HepG2 (cell line): ENCODE results near the gene ZNF416. TPM values are rescaled to one million over a fixed set of nuclear protein-coding genes. Genes with fewer than 3 reads are reported as not detected.

Experiments used
- ARID2 ChIP-seq: sonication (generic); formaldehyde crosslinking; IDR thresholded peaks from 2 replicates; pipeline ENCODE4 v1.8.1; 2022; ENCODE audit warnings: mild to moderate bottlenecking, missing genetic modification reagents, borderline replicate concordance
- FIP1L1 ChIP-seq: fragments of 200-400 bp; formaldehyde crosslinking; IDR thresholded peaks from 2 replicates; pipeline ENCODE4 v1.6.1; 2018; ENCODE audit warnings: low read depth, mild to moderate bottlenecking, low read length, moderate library complexity, borderline replicate concordance; ENCODE audit not compliant: insufficient read depth
- HOXA3 ChIP-seq: sonication (generic); formaldehyde crosslinking; IDR thresholded peaks from 2 replicates; pipeline ENCODE4 v1.5.0; 2020; ENCODE audit warnings: missing genetic modification reagents
- KLF15 ChIP-seq: sonication (generic); formaldehyde crosslinking; IDR thresholded peaks from 2 replicates; pipeline ENCODE4 v1.8.1; 2023; ENCODE audit warnings: borderline replicate concordance, mild to moderate bottlenecking, inconsistent platforms, missing genetic modification reagents, mixed read lengths
- MYPOP ChIP-seq: sonication (generic); formaldehyde crosslinking; IDR thresholded peaks from 2 replicates; pipeline ENCODE4 v1.8.1; 2023; ENCODE audit warnings: mild to moderate bottlenecking, moderate library complexity, missing genetic modification reagents
- NONO ChIP-seq, 2 experiments: fragments of 450-650 bp in 1 of 2; sonication (generic) in 1 of 2; formaldehyde crosslinking in 1 of 2; IDR thresholded peaks in 1 of 2; conservative IDR thresholded peaks in 1 of 2; 2 replicates each; pipeline versions ENCODE4 v1.6.1 to v1.8.0; 2017 to 2022; ENCODE audit warnings: mild to moderate bottlenecking in 1 of 2, missing genetic modification reagents in 1 of 2, moderate library complexity in 1 of 2
- PATZ1 ChIP-seq: sonication (generic); formaldehyde crosslinking; IDR thresholded peaks from 2 replicates; pipeline ENCODE4 v1.4.0; 2020; ENCODE audit warnings: missing genetic modification reagents
- PHF21A ChIP-seq: sonication (generic); formaldehyde crosslinking; IDR thresholded peaks from 2 replicates; pipeline ENCODE4 v1.5.0; 2020; ENCODE audit warnings: mild to moderate bottlenecking, missing genetic modification reagents
- RNF219 ChIP-seq: sonication (generic); formaldehyde crosslinking; IDR thresholded peaks from 2 replicates; pipeline ENCODE4 v1.5.0; 2020; ENCODE audit warnings: mild to moderate bottlenecking, missing genetic modification reagents
- SKIL ChIP-seq: sonication (generic); formaldehyde crosslinking; IDR thresholded peaks from 2 replicates; pipeline ENCODE4 v1.8.0; 2022; ENCODE audit warnings: missing genetic modification reagents, mild to moderate bottlenecking, moderate library complexity, borderline replicate concordance
- SNAPC5 ChIP-seq: sonication (generic); formaldehyde crosslinking; IDR thresholded peaks from 2 replicates; pipeline ENCODE4 v1.8.1; 2023; ENCODE audit warnings: mild to moderate bottlenecking, missing genetic modification reagents, borderline replicate concordance
- TBX3 ChIP-seq: fragments of 450-650 bp; IDR thresholded peaks from 2 replicates; pipeline ENCODE4 v1.6.1; 2017; ENCODE audit warnings: antibody characterized with exemption, mild to moderate bottlenecking, inconsistent platforms, borderline replicate concordance
- TCF7 ChIP-seq: sonication (generic); IDR thresholded peaks from 2 replicates; pipeline ENCODE4 v1.6.1; 2016; ENCODE audit warnings: antibody characterized with exemption, low read depth
- THAP11 ChIP-seq: IDR thresholded peaks from 2 replicates; pipeline ENCODE4 v1.6.1; 2016; ENCODE audit warnings: missing biosample characterization, missing genetic modification reagents
- ZNF367 ChIP-seq: sonication (generic); formaldehyde crosslinking; IDR thresholded peaks from 2 replicates; pipeline ENCODE4 v1.4.0; 2020; ENCODE audit warnings: missing genetic modification reagents, borderline replicate concordance
- ZNF432 ChIP-seq: sonication (generic); formaldehyde crosslinking; IDR thresholded peaks from 2 replicates; pipeline ENCODE4 v1.5.0; 2020; ENCODE audit warnings: missing genetic modification reagents, mild to moderate bottlenecking, borderline replicate concordance
- ZNF510 ChIP-seq: sonication (generic); formaldehyde crosslinking; IDR thresholded peaks from 2 replicates; pipeline ENCODE4 v1.4.0; 2020; ENCODE audit warnings: low read depth, mild to moderate bottlenecking, missing genetic modification reagents
- ZNF556 ChIP-seq: sonication (generic); formaldehyde crosslinking; IDR thresholded peaks from 2 replicates; pipeline ENCODE4 v1.4.0; 2020; ENCODE audit warnings: mild to moderate bottlenecking, missing genetic modification reagents, borderline replicate concordance
- ZNF747 ChIP-seq: sonication (generic); formaldehyde crosslinking; IDR thresholded peaks from 2 replicates; pipeline ENCODE4 v1.8.1; 2023; ENCODE audit warnings: missing genetic modification reagents, mild to moderate bottlenecking, borderline replicate concordance
- polyA plus RNA-seq, 8 experiments: library from polyadenylated mRNA; depleted of rRNA in 3 of 8; stranded (reverse) in 7 of 8; unstranded in 1 of 8; fragments of >200 nt; fragmentation: Illumina TruSeq in 4 of 8; extraction: Trizol in 4 of 8; gene quantifications; 2 replicates each; pipeline versions ENCODE4 v1.2.1 to v1.2.3, GENCODE V29; 2011 to 2016; ENCODE audit warnings: low read depth in 4 of 8, missing spikeins in 1 of 8, mixed read lengths in 1 of 8; ENCODE audit not compliant: insufficient read depth in 1 of 8
- total RNA-seq, 5 experiments: library from RNA; depleted of rRNA; stranded (reverse); fragments of >200 nt; fragmentation: Illumina TruSeq; extraction: Trizol; gene quantifications; 2 replicates each; pipeline ENCODE4 v1.2.3, GENCODE V29; 2016; ENCODE audit warnings: low read depth in 1 of 5

Gene ZNF416
- total and polyA plus RNA-seq, 2 of the 13 experiments (the other 11 are each of a cell fraction or from before 2014, with no cell fraction given) = 1.5 to 5.3 TPM

GRCh38 chr19:57583521-57584416 lies 5.1 kb upstream of the ZNF416 start, which contains the start of gene ZIK1 (continued):
- TF ChIP-seq RNF219 (CRISPR knock-in tag) (no peak), SNAPC5 (CRISPR knock-in tag) (no peak), ZNF556 (CRISPR knock-in tag) (0 out of 2 replicates have a peak, but pooled peaks have one; percentile 30), KLF15 (CRISPR knock-in tag) (no peak), NONO (IDR thresholded peaks at IDR 0.05) (no peak), NONO (CRISPR knock-in tag; conservative IDR thresholded peaks at IDR 0.05) (0 out of 2 replicates have a peak, but pooled peaks have one; percentile 15), ZNF367 (CRISPR knock-in tag) (no peak), ZNF510 (CRISPR knock-in tag) (no peak), SKIL (CRISPR knock-in tag) (no peak), TCF7 (no peak), HOXA3 (peak; percentile 63), ZNF747 (CRISPR knock-in tag) (no peak), PATZ1 (CRISPR knock-in tag) (no peak), ARID2 (CRISPR knock-in tag) (no peak), MYPOP (CRISPR knock-in tag) (no peak), ZNF432 (CRISPR knock-in tag) (no peak), PHF21A (CRISPR knock-in tag) (no peak), FIP1L1 (no peak), TBX3 (no peak), THAP11 (CRISPR knock-in tag) (peak; percentile 96)
